ENCODE measurements around the gene PPP1R15B.

The PPP1R15B gene

DNA sequence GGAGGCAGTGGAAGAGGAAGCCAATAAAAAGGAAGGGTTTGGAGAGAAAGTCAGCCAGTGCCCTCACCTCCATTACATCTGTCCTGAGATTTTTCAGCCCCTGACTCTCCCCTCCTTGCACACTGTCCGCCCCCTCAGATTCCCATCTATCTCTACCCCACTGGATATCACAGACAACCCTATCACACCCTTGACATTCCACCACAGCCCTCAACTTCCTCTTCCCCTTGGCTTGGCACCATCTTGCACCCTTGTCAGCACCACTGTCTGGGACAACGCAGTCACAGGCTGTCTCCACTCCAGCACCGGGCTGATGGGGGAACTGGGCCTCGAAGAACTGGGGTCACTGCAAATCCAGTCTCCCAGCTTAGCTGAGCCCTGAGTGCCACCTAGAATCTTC, 37.7 kb downstream of the PPP1R15B start:
- DNase-seq (ENCODE audit: low read depth, low spot score): no peak
- H3K27ac ChIP-seq: no peak overlapping the region

- DNase-seq (ENCODE audit: low read depth, low spot score): no peak
- no peak overlapping the region for H3K27ac ChIP-seq
Measured at GRCh38 chr1:204370176-204370575, 41.4 kb downstream of the PPP1R15B start.

- no peak overlapping the region for H3K27ac ChIP-seq
- no peak for DNase-seq (ENCODE audit: low read depth, low spot score)
Measured at GRCh38 chr1:204368996-204369726, 42.5 kb downstream of the PPP1R15B start.

DNA sequence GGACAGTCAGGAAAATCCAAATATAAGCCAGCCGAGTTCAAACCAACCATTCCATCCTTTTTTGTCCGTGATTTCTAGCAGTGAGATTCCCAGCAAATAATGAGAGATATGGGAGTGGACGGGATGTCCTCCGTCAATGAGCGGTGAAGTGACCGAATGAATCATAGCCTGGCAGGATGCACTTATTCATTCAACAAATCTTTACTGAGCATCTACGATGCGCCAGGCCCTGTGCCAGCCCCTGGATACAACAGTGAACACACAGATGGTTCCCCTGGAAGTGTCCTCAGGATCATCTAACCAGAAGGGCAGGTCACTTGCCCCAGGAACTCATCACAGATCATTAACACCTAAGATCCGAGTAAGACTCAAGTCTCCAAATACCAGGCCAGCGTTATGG, 43.7 kb downstream of the PPP1R15B start:
- no peak for DNase-seq (ENCODE audit: low read depth, low spot score)
- no peak overlapping the region for H3K27ac ChIP-seq

DNA sequence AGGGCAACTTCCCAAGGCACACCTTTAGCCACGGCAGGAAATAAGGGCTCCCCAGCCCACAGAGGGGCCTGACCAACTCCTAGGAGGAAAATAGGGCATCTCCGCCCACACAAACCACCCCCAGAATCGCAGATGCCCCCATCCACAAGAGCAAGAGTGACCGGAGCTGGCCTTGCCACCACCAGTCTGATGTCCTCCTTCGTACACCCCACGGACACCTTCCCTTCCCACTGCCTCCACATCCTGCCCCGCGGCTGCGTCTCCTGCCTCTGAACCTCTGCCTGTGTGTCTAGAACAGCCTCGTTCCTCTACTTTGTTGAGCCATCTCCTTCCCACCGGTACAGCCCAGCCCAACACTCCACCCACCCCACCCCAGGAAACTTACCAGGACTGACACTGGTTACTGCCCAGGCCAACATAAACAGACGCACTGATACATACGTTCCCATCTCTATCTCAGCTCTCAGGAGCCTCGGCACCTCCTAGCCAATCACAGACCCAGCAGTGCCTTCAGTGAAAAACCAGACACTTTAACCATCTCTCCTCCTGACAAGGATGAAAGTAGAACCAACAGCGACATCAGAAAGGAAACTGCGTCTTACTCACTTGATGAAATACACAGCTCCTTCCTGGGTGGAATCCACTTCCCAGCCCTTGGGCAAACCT, 44.3 kb downstream of the PPP1R15B start:
- DNase-seq (ENCODE audit: low read depth, low spot score): no peak
- H3K27ac ChIP-seq: no peak overlapping the region

DNA sequence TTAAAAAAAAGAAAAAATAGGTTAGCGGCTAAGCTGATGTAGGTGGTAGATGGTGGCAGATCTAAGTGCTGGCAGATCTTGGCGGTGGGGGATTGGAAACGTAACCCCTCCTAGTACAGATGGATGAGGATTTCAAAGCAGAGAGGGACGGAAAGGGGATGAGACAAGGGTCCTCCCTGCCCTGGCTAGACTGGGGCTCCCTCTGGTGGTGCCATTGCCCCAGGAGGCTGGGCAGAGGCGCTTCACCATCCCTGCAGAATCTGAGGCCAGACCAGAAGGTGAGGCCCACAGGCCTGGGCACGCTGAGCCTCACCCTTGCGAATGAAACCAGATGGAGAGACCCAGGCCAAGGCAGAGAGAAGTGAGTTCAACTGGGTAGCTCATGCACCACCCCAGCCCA, 44.9 kb downstream of the PPP1R15B start:
- H3K27ac ChIP-seq: no peak overlapping the region
- no peak for DNase-seq (ENCODE audit: low read depth, low spot score)

DNA sequence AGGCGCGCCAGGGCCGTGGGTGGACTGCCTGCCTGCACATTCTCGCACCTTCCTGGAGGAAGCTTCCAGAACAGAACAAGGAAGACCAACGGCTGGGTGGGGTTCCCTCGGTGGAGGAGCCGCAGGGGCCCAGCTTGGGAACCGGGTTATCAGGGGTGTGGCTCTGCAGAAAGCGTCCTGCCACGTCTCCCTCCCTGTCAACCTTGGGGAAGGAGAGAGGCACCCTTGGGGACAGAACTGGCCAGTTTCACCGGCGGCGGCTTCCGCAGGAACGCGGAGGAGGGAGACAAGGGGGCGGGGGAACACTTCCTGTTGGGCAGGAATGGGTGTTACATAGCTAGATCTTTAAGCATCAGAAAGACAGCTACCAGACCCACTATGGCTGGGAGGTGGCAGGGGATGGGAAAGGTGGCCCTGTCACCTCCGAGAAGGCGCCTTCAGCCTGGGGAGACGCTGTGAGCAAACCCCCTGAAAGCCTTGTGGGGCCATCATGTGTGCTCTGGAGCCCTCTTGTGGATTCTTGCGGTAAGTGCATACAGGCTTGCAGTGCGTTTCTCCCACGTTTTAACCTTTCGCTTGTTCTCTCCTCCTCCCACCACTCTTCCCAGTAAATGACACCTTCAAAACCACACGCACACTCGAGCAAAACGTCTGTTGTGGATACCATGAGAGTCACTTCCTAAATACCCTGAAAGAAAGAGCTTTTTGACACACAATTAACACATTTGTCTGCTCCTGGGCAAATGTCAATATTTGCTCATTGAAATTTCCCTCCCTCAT, 48.1 kb downstream of the PPP1R15B start:
- no peak for DNase-seq (ENCODE audit: low read depth, low spot score)
- no peak overlapping the region for H3K27ac ChIP-seq

DNA sequence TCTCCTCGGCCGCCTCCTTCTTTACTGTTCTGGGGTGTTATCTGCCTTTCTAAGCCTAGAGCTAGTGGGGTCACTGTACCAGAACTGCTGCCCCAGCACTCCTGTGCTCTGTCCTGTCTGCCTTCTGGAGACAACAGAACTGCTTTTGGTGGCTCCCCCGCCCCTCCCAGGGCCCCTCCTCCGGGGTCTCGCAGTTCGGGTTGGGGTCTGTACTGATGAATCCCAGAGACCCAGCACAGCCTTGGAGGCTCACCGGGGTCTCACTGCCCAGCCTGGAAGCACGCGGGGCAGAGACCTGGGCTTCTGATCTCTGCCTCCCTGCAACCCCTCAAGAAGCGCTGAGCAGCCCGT, 48.7 kb downstream of the PPP1R15B start:
- no peak overlapping the region for H3K27ac ChIP-seq
- DNase-seq (ENCODE audit: low read depth, low spot score): no peak

- no peak overlapping the region for H3K27ac ChIP-seq
- no peak for DNase-seq (ENCODE audit: low read depth, low spot score)
Measured at GRCh38 chr1:204361781-204362180, 49.8 kb downstream of the PPP1R15B start.

- no peak overlapping the region for H3K27ac ChIP-seq
- DNase-seq (ENCODE audit: low read depth, low spot score): no peak
Measured at GRCh38 chr1:204361341-204361771, 50.3 kb downstream of the PPP1R15B start.

GRCh38 chr1:204360314-204360713, 51.3 kb downstream of the PPP1R15B start:
- DNase-seq (ENCODE audit: low read depth, low spot score): no peak
- H3K27ac ChIP-seq: no peak overlapping the region

GRCh38 chr1:204359474-204360255, 52.0 kb downstream of the PPP1R15B start, which contains the start of gene PLEKHA6:
Gene PLEKHA6 (minus strand): TSS chr1:204359929. CDS start chr1:204273727, 86,202 bp downstream.
- no peak within 1 kb of the TSS for H3K27ac ChIP-seq
- no peak for DNase-seq (ENCODE audit: low read depth, low spot score)

GRCh38 chr1:204359131-204359473, 52.5 kb downstream of the PPP1R15B start:
- DNase-seq (ENCODE audit: low read depth, low spot score): no peak
- H3K27ac ChIP-seq: no peak overlapping the region

GRCh38 chr1:204358605-204359004, 53.0 kb downstream of the PPP1R15B start:
- DNase-seq (ENCODE audit: low read depth, low spot score): no peak
- no peak overlapping the region for H3K27ac ChIP-seq

DNA sequence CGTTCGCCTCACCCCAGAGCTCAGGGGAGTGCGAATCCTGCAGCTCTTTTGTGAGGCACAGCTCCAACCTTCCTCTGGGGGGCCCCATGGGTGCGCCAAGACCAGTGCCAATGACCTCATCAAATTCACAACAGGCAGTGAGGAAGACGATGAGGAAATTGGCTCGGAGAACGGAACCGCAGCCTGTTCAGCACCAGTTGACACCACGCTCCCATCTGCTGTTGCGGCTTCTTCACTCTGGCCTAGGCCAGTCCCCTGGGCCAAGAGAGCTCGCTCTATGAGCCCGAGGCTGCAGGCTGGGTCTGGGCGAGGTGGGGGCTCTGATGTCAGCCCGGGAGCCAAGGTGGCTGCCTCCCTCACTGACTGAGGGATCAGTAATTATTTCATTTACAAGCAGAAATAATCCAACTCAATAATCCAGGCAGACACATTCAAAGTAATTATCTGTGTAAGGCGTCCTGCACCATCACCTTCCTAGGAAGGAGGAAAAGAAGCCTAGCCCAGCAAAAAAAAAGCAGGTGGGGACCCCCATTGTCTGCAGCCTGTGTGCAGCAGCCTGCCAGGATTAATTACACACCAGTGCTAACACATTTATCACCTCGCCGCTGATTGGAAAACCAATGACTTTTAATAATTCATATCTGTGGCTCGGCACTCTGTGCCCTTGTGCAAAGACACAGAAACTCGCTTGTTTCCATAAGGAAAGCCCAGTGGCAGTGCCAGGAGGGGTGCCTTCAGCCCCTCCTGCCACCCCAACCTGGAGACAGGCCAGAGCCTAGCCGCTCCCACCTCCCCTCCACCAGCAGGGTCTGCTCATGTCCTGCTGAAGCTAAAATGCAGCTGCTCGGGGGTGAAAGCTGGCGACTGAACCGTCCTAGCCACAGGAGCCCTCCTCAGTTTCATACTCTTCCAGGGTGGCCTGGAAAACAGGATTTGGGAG, 53.8 kb downstream of the PPP1R15B start:
- H3K27ac ChIP-seq: no peak overlapping the region
- no peak for DNase-seq (ENCODE audit: low read depth, low spot score)

DNA sequence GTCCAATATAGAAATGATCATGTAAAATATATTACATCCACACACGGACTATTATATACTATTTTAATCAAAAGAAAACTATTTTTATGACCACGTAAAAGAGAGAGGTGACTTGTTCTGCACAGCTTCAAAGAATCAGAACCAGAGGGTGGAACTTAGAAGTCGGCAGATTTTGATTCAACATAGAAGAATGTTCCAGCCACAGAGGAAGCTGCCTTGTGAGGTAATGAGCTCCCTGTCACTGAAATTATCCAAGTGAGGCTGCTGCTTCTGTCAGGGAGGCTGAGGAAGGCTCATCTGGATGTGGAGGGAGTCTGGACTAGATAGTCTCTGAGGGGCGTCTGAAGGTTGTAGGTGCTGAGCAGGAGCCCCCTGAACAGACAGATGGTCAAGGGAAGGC, 54.6 kb downstream of the PPP1R15B start:
- H3K27ac ChIP-seq: no peak overlapping the region
- no peak for DNase-seq (ENCODE audit: low read depth, low spot score)

GRCh38 chr1:204355913-204356312, 55.7 kb downstream of the PPP1R15B start:
- DNase-seq (ENCODE audit: low read depth, low spot score): no peak
- no peak overlapping the region for H3K27ac ChIP-seq

GRCh38 chr1:204354579-204354978, 57.0 kb downstream of the PPP1R15B start:
- no peak for DNase-seq (ENCODE audit: low read depth, low spot score)
- no peak overlapping the region for H3K27ac ChIP-seq
